Measurements from ENCODE around the gene CBX2.

GRCh38 chr17:79786930-79787643, 9.1 kb downstream of the CBX2 start:
- TF ChIP-seq CTCF (conservative IDR thresholded peaks at IDR 0.05 in 1 of 2, IDR thresholded peaks at IDR 0.05 in 1 of 2; ENCODE audit: low read depth in 1 of 2, low read length in 2 of 2): no peak
- no peak for TF ChIP-seq EZH2 (IDR thresholded peaks at IDR 0.05; ENCODE audit: low read length, missing control alignments)

Measured in fibroblast of lung (primary cell).